ENCODE measurements around the gene PTPRM.

The PTPRM gene

DNA sequence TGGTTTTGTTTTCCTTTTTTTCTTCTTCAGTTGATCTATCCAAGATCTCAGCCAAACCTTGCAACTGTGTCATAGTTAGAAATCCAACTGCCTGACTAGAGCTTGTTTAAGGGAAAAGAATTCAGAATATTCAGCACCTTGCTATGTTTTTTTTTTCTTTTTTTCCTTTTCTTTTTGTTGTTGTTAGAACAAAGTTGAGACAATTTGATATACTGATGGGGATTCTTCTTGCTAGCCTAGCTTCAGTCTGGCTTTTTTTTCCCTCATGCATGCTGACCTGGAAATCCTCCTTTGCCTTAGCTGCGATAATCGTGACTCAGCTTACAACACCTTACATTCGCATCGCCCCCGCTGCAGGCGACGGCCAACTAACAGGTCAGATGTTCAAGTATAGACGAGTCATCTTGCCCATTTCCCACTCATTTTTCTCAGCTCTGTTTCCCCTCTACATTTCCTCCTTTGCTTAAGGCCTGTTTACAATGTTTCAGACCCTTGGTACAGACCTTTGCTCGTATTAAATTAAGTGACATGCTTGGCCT is 554.9 kb downstream of the PTPRM start:
- H3K4me1 ChIP-seq (ENCODE audit: control insufficient read depth, insufficient read depth, low read length, poor library complexity, severe bottlenecking): peaks cover 27% of the 10 kb centered on the region
- H3K27ac ChIP-seq (ENCODE audit: low read depth, low read length, severe bottlenecking): peak overlapping the region; percentile 74
- no peak overlapping the region for H3K4me3 ChIP-seq (ENCODE audit: extremely low read depth, insufficient read depth, low read length, poor library complexity, severe bottlenecking)
- no peaks in the 10 kb centered on the region for H3K36me3 ChIP-seq (ENCODE audit: control insufficient read depth, insufficient read depth, low read length)
- WGBS, 2 experiments (ENCODE audit: insufficient coverage in 2 of 2): 38 to 52% methylated on average over 7 to 8 of the region's 9 CpGs
- H3K9me3 ChIP-seq (ENCODE audit: control insufficient read depth, low read length): no peaks in the 10 kb centered on the region

- peaks cover 27% of the 10 kb centered on the region for H3K4me1 ChIP-seq (ENCODE audit: control insufficient read depth, insufficient read depth, low read length, poor library complexity, severe bottlenecking)
- 67 to 68% methylated on average over 3 to 5 of the region's 7 CpGs for WGBS, 2 experiments (ENCODE audit: insufficient coverage in 2 of 2)
- H3K27ac ChIP-seq (ENCODE audit: low read depth, low read length, severe bottlenecking): peak overlapping the region; percentile 37
- no peak overlapping the region for H3K4me3 ChIP-seq (ENCODE audit: extremely low read depth, insufficient read depth, low read length, poor library complexity, severe bottlenecking)
- no peaks in the 10 kb centered on the region for H3K9me3 ChIP-seq (ENCODE audit: control insufficient read depth, low read length)
- no peaks in the 10 kb centered on the region for H3K36me3 ChIP-seq (ENCODE audit: control insufficient read depth, insufficient read depth, low read length)
Observed at GRCh38 chr18:8124232-8125146, 557.4 kb downstream of the PTPRM start.

- H3K36me3 ChIP-seq (ENCODE audit: control insufficient read depth, insufficient read depth, low read length): no peaks in the 10 kb centered on the region
- no peaks in the 10 kb centered on the region for H3K4me1 ChIP-seq (ENCODE audit: control insufficient read depth, insufficient read depth, low read length, poor library complexity, severe bottlenecking)
- WGBS, 2 experiments (ENCODE audit: insufficient coverage in 2 of 2): 82 to 83% methylated on average over 4 of the region's 5 CpGs
- no peak overlapping the region for H3K4me3 ChIP-seq (ENCODE audit: extremely low read depth, insufficient read depth, low read length, poor library complexity, severe bottlenecking)
- H3K27ac ChIP-seq (ENCODE audit: low read depth, low read length, severe bottlenecking): no peak overlapping the region
- H3K9me3 ChIP-seq (ENCODE audit: control insufficient read depth, low read length): no peaks in the 10 kb centered on the region
Observed at GRCh38 chr18:8130096-8130495, 563.0 kb downstream of the PTPRM start.

DNA sequence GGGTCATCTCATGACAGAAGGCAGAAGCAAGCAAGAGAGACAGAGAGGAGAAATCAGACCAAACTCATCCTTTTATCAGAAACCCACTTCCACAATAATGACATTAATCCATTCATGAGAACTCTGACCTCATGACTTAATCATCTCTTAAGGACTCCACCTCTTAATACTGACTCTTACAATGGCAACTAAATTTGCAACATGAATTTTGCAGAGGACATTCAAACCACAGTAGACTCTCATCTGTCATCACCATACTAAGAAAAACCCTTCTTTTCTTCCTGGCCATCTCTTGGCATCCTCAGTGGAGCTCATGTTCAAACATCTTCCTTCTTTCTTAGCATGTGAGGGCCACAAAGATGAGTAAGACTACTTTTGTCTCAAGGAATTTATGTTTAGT is 565.9 kb downstream of the PTPRM start:
- no peak overlapping the region for H3K27ac ChIP-seq (ENCODE audit: low read depth, low read length, severe bottlenecking)
- H3K4me1 ChIP-seq (ENCODE audit: control insufficient read depth, insufficient read depth, low read length, poor library complexity, severe bottlenecking): peaks cover 2% of the 10 kb centered on the region
- no peak overlapping the region for H3K4me3 ChIP-seq (ENCODE audit: extremely low read depth, insufficient read depth, low read length, poor library complexity, severe bottlenecking)
- H3K9me3 ChIP-seq (ENCODE audit: control insufficient read depth, low read length): no peaks in the 10 kb centered on the region
- no peaks in the 10 kb centered on the region for H3K36me3 ChIP-seq (ENCODE audit: control insufficient read depth, insufficient read depth, low read length)

GRCh38 chr18:8133888-8134287 is 566.8 kb downstream of the PTPRM start:
- WGBS, 2 experiments (ENCODE audit: insufficient coverage in 2 of 2): 75% methylated on average over 1 of the region's 1 CpG; no CpG with 5 or more reads in 1 of the 2 experiments
- Histone ChIP-seq H3K27ac (ENCODE audit: low read depth, low read length, severe bottlenecking) (no peak overlapping the region), H3K9me3 (ENCODE audit: control insufficient read depth, low read length) (no peaks in the 10 kb centered on the region), H3K4me1 (ENCODE audit: control insufficient read depth, insufficient read depth, low read length, poor library complexity, severe bottlenecking) (peaks cover 2% of the 10 kb centered on the region), H3K4me3 (ENCODE audit: extremely low read depth, insufficient read depth, low read length, poor library complexity, severe bottlenecking) (no peak overlapping the region), H3K36me3 (ENCODE audit: control insufficient read depth, insufficient read depth, low read length) (no peaks in the 10 kb centered on the region)

- Histone ChIP-seq H3K4me1 (ENCODE audit: control insufficient read depth, insufficient read depth, low read length, poor library complexity, severe bottlenecking) (peaks cover 16% of the 10 kb centered on the region), H3K4me3 (ENCODE audit: extremely low read depth, insufficient read depth, low read length, poor library complexity, severe bottlenecking) (no peak overlapping the region), H3K36me3 (ENCODE audit: control insufficient read depth, insufficient read depth, low read length) (peaks cover 2% of the 10 kb centered on the region), H3K9me3 (ENCODE audit: control insufficient read depth, low read length) (no peaks in the 10 kb centered on the region), H3K27ac (ENCODE audit: low read depth, low read length, severe bottlenecking) (no peak overlapping the region)
- WGBS, 2 experiments (ENCODE audit: insufficient coverage in 2 of 2): 74 to 90% methylated on average over 8 of the region's 10 CpGs
Observed at GRCh38 chr18:8139127-8139527, 572.0 kb downstream of the PTPRM start.

DNA sequence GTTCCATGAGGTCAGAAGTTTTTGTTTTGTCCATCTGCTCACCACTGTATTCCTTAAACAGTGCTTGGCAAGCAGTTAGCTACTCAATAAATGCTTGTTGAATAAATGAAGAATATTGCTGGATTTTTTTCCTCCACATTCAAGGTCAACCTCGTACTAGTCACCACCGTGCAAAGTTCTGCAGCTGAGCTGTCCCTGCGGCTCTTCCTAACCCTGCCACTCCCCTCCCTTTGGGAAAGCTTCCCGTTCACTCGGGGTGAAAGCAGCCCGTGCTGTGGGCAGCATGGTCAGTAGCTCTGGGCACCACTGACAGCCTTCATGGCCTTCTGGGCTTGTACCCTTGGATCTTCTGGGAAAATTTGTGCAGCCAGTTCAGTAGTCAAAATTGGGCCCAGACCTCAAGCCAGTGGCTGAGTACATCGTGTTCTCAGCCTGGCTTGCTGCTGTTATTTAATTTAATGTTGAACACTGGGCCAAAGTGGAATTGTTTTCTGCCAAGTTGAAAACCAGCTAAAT is 572.8 kb downstream of the PTPRM start:
- H3K9me3 ChIP-seq (ENCODE audit: control insufficient read depth, low read length): no peaks in the 10 kb centered on the region
- peaks cover 16% of the 10 kb centered on the region for H3K4me1 ChIP-seq (ENCODE audit: control insufficient read depth, insufficient read depth, low read length, poor library complexity, severe bottlenecking)
- WGBS, 2 experiments (ENCODE audit: insufficient coverage in 2 of 2): 85 to 90% methylated on average over 6 to 7 of the region's 7 CpGs
- no peak overlapping the region for H3K27ac ChIP-seq (ENCODE audit: low read depth, low read length, severe bottlenecking)
- no peak overlapping the region for H3K4me3 ChIP-seq (ENCODE audit: extremely low read depth, insufficient read depth, low read length, poor library complexity, severe bottlenecking)
- H3K36me3 ChIP-seq (ENCODE audit: control insufficient read depth, insufficient read depth, low read length): peaks cover 5% of the 10 kb centered on the region

DNA sequence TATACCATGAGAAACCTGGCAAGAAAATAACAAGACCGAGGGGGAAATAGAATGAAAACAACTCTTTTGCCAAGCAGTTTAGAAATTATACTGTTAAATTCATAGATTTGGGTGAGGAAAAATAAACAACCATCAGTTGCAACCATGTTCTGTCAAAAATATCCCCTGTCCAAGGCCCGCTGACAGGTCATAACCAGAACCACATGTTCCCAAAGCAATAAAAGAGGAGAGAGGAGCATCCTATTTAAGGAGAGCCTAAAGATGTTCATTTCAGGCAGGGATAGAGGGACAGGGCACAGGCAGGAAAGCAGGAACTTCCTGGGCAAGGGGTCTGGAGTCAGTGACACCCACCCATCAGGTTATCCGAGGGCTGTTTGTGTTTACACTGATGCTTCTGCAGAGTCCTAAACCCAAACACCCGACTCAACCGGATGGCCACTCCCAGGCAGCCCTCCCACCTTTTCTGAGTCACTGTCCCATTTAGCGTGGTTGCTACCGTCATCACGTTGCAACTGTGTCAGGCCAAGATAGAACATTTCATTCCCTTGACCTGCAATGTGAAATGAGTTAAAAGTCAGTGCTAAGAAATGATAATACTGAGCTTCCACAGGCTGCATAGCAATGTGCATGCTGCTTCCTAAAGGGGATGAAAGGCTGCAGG is 573.9 kb downstream of the PTPRM start:
- H3K4me1 ChIP-seq (ENCODE audit: control insufficient read depth, insufficient read depth, low read length, poor library complexity, severe bottlenecking): peaks cover 14% of the 10 kb centered on the region
- H3K9me3 ChIP-seq (ENCODE audit: control insufficient read depth, low read length): peaks cover 4% of the 10 kb centered on the region
- WGBS, 2 experiments (ENCODE audit: insufficient coverage in 2 of 2): 57 to 75% methylated on average over 3 to 6 of the region's 8 CpGs
- no peak overlapping the region for H3K4me3 ChIP-seq (ENCODE audit: extremely low read depth, insufficient read depth, low read length, poor library complexity, severe bottlenecking)
- no peak overlapping the region for H3K27ac ChIP-seq (ENCODE audit: low read depth, low read length, severe bottlenecking)
- H3K36me3 ChIP-seq (ENCODE audit: control insufficient read depth, insufficient read depth, low read length): peaks cover 9% of the 10 kb centered on the region

- peaks cover 4% of the 10 kb centered on the region for H3K9me3 ChIP-seq (ENCODE audit: control insufficient read depth, low read length)
- 72 to 77% methylated on average over 5 to 6 of the region's 8 CpGs for WGBS, 2 experiments (ENCODE audit: insufficient coverage in 2 of 2)
- H3K4me1 ChIP-seq (ENCODE audit: control insufficient read depth, insufficient read depth, low read length, poor library complexity, severe bottlenecking): peaks cover 14% of the 10 kb centered on the region
- peak overlapping the region; percentile 31 for H3K27ac ChIP-seq (ENCODE audit: low read depth, low read length, severe bottlenecking)
- H3K36me3 ChIP-seq (ENCODE audit: control insufficient read depth, insufficient read depth, low read length): peaks cover 9% of the 10 kb centered on the region
- H3K4me3 ChIP-seq (ENCODE audit: extremely low read depth, insufficient read depth, low read length, poor library complexity, severe bottlenecking): no peak overlapping the region
Observed at GRCh38 chr18:8142131-8142711, 575.1 kb downstream of the PTPRM start.

- H3K36me3 ChIP-seq (ENCODE audit: control insufficient read depth, insufficient read depth, low read length): peaks cover 9% of the 10 kb centered on the region
- peaks cover 4% of the 10 kb centered on the region for H3K9me3 ChIP-seq (ENCODE audit: control insufficient read depth, low read length)
- H3K27ac ChIP-seq (ENCODE audit: low read depth, low read length, severe bottlenecking): peak overlapping the region; percentile 31
- 87 to 92% methylated on average over 2 of the region's 2 CpGs for WGBS, 2 experiments (ENCODE audit: insufficient coverage in 2 of 2)
- H3K4me3 ChIP-seq (ENCODE audit: extremely low read depth, insufficient read depth, low read length, poor library complexity, severe bottlenecking): no peak overlapping the region
- H3K4me1 ChIP-seq (ENCODE audit: control insufficient read depth, insufficient read depth, low read length, poor library complexity, severe bottlenecking): peaks cover 14% of the 10 kb centered on the region
Observed at GRCh38 chr18:8142932-8143331, 575.8 kb downstream of the PTPRM start.

All from mesodermal cell (in vitro differentiated cells).